HCEC 1CT (cell line): ENCODE data around the gene PRDM16.

ENCODE experiments used
- DNase-seq: peaks from one replicate; pipeline ENCODE4 v3.0.0-alpha.2; 2017

PRDM16 gene

GRCh38 chr1:3068564-3069431 is at the start of gene PRDM16:
TSS of gene PRDM16 (plus strand) at chr1:3069203. CDS start at chr1:3069260, 57 bp downstream.
- no peak for DNase-seq

GRCh38 chr1:3019516-3020051 is 49.4 kb upstream of the PRDM16 start:
- DNase-seq: no peak

- DNase-seq: no peak
Measured at GRCh38 chr1:3020263-3020909, 48.6 kb upstream of the PRDM16 start.

- DNase-seq: no peak
Measured at GRCh38 chr1:3021233-3021671, 47.8 kb upstream of the PRDM16 start, which contains the start of gene ACTRT2. TSS of gene ACTRT2 (plus strand) at chr1:3021467. CDS start at chr1:3021687, 220 bp downstream.

- no peak for DNase-seq
Measured at GRCh38 chr1:3021801-3022401, 47.1 kb upstream of the PRDM16 start.

- DNase-seq: no peak
Measured at GRCh38 chr1:3022511-3022973, 46.5 kb upstream of the PRDM16 start.

- no peak for DNase-seq
Measured at GRCh38 chr1:3022976-3023375, 46.0 kb upstream of the PRDM16 start.

GRCh38 chr1:3024019-3024418 is 45.0 kb upstream of the PRDM16 start:
- no peak for DNase-seq

- no peak for DNase-seq
Measured at GRCh38 chr1:3024588-3024987, 44.4 kb upstream of the PRDM16 start.

GRCh38 chr1:3026124-3026523 is 42.9 kb upstream of the PRDM16 start:
- DNase-seq: no peak

GRCh38 chr1:3026581-3027391 is 42.2 kb upstream of the PRDM16 start:
- DNase-seq: no peak

GRCh38 chr1:3027611-3028371 is 41.2 kb upstream of the PRDM16 start:
- DNase-seq: no peak

GRCh38 chr1:3028531-3029282 is 40.3 kb upstream of the PRDM16 start:
- no peak for DNase-seq

- DNase-seq: no peak
Measured at GRCh38 chr1:3029481-3029961, 39.5 kb upstream of the PRDM16 start.

GRCh38 chr1:3029991-3030662 is 38.9 kb upstream of the PRDM16 start:
- DNase-seq: no peak

GRCh38 chr1:3030663-3031381 is 38.2 kb upstream of the PRDM16 start:
- DNase-seq: no peak

GRCh38 chr1:3031401-3032221 is 37.4 kb upstream of the PRDM16 start:
- no peak for DNase-seq

- DNase-seq: no peak
Measured at GRCh38 chr1:3032371-3033039, 36.5 kb upstream of the PRDM16 start.
